ENCODE measurements around the gene CHMP4A.
"Not testable (repeated sequence)": the region's sequence is repeated elsewhere in the genome, so short reads cannot be mapped to it uniquely, and the experiment has no call there.

CHMP4A gene

GRCh38 chr14:24246765-24247212, 33.5 kb upstream of the CHMP4A start:
- no peak for DNase-seq

GRCh38 chr14:24245350-24245749, 32.1 kb upstream of the CHMP4A start:
- DNase-seq, result not testable (repeated sequence)

GRCh38 chr14:24243336-24243836, 30.1 kb upstream of the CHMP4A start:
- no peak for DNase-seq

- DNase-seq, result peak; percentile 93
These were observed 28.6 kb upstream of the CHMP4A start for GRCh38 chr14:24241829-24242443.

GRCh38 chr14:24240110-24240918, 27.0 kb upstream of the CHMP4A start:
- no peak for DNase-seq

- DNase-seq, result no peak
These were observed 25.3 kb upstream of the CHMP4A start for GRCh38 chr14:24238527-24239037.

GRCh38 chr14:24238123-24238522, 24.8 kb upstream of the CHMP4A start:
- no peak for DNase-seq

- no peak for DNase-seq
These were observed 24.2 kb upstream of the CHMP4A start for GRCh38 chr14:24237463-24237955.

GRCh38 chr14:24236689-24237462, 23.6 kb upstream of the CHMP4A start:
- DNase-seq, result no peak

- DNase-seq, result no peak
These were observed 22.8 kb upstream of the CHMP4A start for GRCh38 chr14:24235804-24236688.

GRCh38 chr14:24234095-24235005, 21.1 kb upstream of the CHMP4A start:
- DNase-seq, result no peak

- DNase-seq, result no peak
These were observed 20.2 kb upstream of the CHMP4A start for GRCh38 chr14:24233538-24233866.

- DNase-seq, result peak; percentile 47
These were observed 19.6 kb upstream of the CHMP4A start, which contains the start of gene GMPR2 for GRCh38 chr14:24232645-24233537. Gene GMPR2, plus strand, starts transcription at chr14:24232929. Its CDS starts 325 bp downstream, at chr14:24233254.

- DNase-seq, result peak; percentile 87
These were observed 18.9 kb upstream of the CHMP4A start, which contains the start of gene NEDD8 for GRCh38 chr14:24232121-24232644. Gene NEDD8, minus strand, starts transcription at chr14:24232367. Its CDS starts 100 bp downstream, at chr14:24232267.

- no peak for DNase-seq
These were observed 18.2 kb upstream of the CHMP4A start for GRCh38 chr14:24231263-24232120.

- no peak for DNase-seq
These were observed 15.6 kb upstream of the CHMP4A start for GRCh38 chr14:24228902-24229301.

GRCh38 chr14:24226473-24226872, 13.2 kb upstream of the CHMP4A start:
- no peak for DNase-seq

GRCh38 chr14:24224618-24225071, 11.4 kb upstream of the CHMP4A start:
- no peak for DNase-seq

Measured in NCI-H510A (cell line).